ENCODE measurements around the gene SLC2A8. TPM values are rescaled to one million over a fixed set of nuclear protein-coding genes. Genes with fewer than 3 reads are reported as not detected.

The SLC2A8 gene
- total RNA-seq, 1 donor from 2014 or later = 9.0 TPM

DNA sequence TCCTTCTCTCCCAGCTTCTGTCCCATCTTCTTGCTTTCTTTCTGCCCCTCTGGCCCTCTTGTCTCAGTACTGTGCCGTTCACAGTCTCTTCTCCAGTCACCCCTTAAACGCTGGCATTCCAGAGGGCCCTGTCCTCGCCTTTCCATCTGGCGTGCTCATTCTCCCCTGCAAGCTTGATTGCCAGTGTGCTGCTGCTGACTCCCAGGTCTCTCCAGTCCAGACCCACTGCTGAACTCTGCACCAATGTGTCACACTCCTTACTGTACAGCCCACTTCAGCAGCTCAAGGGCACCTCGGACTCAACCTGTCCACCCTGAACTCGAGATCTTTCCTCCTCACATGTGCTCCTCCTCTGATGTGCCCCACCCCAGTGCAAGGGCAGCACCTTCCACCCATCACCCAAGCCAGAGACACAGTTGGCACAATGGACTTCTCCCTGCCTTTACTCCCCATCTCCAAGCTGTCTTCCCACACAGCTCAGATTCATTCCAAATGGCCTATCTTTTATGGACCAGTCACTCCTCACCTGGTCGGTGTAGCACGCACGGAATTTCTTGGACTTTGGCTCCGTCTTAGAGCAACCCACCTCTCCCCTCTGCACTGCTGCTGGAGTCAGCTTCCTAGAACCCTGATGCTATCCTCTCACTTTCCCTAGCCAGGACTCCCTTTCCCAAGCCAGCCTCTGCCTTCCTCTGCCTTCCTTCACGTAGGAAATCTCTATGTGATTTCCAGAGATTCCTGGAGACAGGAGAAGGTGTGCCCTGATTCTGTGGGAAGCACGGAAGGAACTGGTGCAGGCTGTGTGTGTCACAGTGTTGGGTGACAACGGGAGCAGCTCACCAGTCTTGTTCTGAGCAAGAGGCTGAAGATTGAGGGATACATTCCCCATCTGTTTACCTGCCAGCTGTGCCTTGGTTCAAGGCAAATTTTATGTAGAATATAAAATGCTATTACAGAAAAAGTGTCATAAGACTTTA, 26.0 kb upstream of the SLC2A8 start:
- FAIRE-seq (no peak), DNase-seq (ENCODE audit: low spot score in 2 of 2) (no peak)

DNA sequence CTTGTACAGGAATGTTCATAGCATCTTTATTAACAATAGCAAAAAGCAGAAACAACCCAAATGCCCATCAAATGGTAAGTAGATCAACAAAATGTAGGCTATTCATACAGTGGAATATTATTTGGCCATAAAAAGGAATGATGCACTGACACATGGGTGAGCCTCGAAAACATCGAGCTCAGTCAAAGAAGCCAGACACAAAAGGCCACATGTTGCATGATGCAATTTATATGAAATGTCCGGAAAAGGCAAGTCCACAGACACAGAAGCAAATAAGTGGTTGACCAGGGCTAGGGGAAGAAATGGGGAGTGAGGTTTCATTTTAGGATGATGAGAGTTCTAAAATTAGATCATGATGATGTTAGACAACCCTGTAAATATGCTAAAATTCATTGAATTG, 16.5 kb upstream of the SLC2A8 start:
- no peak for FAIRE-seq
- DNase-seq (ENCODE audit: low spot score in 2 of 2) = no peak

DNA sequence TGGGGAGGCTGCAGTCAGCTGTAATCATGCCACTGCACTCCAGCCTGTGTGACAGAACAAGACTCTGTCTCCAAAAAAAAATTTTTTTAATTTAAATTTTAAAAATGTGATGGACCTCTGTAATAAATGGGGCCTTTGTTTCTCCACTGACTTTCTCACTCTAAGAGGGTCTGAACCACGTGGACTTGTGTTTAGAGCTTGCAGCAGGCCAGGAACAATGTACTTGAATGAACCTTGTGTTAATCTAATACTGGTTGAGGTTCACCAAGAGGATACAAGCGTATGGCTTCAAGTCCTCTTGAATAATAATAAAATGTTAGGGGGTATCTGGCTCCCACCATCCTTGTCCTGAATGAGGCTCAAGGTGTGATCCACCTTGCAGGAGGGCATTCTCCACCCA, 14.4 kb upstream of the SLC2A8 start:
- DNase-seq (ENCODE audit: low spot score in 2 of 2) = no peak
- FAIRE-seq = no peak

DNA sequence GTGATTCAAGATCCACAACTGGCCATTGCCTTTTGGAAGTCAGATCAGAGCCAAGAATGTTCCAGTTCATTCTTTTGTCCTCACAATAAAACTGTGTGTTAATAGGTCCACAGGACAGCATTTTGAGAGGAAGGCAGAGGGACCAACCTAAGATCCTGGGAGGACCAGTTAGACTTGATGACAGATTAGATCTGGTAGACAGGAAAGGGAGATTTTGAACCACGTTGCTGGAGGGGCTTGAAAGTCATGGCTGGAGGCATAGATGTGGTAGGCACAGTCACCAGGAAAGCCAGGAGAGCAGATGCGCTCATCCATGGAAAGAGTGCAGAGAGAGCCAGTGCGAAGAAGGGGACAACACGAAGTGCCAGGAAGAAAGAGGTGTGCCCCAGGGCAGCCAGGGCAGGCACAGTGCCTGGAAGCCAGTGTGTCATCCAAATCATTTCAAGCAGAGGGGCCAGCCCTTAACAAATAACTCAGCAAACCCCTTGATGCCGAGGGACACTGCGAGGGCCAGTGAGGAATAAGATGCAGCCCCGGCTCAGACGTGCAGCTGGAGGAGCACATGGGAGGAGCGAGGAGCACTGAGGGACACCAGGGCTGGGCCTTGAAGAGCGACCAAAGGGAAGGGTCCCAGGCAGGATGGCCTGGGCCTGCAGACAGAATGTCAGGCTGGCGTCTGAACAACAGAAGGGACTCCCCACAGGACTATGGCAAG, 12.8 kb upstream of the SLC2A8 start:
- FAIRE-seq (no peak), DNase-seq (ENCODE audit: low spot score in 2 of 2) (no peak)

DNA sequence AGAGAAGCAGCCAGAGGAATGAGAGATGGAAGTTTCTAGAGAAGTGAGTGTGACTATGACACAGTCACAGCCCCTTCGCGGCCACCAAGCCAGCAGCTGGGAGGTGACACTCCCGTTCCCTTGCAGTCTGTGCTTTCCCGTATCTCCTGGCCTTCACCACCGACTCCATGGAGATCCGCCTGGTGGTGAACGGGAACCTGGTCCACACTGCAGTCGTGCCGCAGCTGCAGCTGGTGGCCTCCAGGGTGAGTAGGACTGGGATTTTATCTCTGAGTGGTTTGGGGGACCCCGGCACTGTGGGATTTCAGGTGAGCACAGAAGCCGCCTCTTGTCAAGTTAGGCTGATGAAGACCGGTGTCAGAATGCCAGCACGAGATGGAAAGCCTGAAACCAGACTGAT, 12.1 kb upstream of the SLC2A8 start:
- no peak for DNase-seq (ENCODE audit: low spot score in 2 of 2)

DNA sequence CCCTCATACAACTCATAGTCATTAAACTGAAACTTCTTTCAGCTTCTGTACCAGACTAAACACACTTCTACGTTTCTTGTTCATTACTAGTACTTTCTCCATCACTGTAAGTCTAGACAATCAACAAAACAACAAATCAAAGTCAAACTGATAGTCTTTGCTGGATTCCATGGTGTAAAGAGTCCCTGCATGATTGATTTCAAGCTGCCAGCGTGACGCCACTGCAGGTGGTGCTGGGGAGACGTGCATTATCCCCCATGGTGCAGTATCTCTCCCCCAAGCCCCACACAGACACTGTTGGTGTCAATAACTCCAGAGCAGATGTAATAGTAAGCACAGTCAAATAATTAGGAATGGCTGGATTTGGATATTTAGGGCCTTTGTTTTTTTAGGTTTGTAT, 10.7 kb upstream of the SLC2A8 start:
- FAIRE-seq = no peak
- no peak for DNase-seq (ENCODE audit: low spot score in 2 of 2)

More for the DNA sequence above, 12.1 kb upstream of the SLC2A8 start:
- FAIRE-seq = no peak

DNA sequence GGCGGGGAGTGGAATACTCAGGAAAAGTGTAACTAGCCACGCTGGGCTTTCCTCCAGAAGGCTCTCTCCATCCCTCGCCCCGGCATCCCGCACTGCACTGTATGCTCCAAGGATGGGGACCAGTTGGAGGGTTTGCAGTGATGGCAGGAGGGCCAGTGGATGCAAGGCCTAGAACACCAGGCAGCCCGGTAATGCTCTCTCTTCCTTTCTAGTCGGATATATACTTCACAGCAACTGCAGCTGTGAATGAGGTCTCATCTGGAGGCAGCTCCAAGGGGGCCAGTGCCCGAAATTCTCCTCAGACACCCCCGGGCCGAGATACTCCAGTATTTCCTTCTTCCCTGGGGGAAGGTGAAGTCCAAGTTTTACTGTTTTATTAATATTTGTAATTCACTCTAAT, 10.0 kb upstream of the SLC2A8 start:
- FAIRE-seq (no peak), DNase-seq (ENCODE audit: low spot score in 2 of 2) (no peak)

DNA sequence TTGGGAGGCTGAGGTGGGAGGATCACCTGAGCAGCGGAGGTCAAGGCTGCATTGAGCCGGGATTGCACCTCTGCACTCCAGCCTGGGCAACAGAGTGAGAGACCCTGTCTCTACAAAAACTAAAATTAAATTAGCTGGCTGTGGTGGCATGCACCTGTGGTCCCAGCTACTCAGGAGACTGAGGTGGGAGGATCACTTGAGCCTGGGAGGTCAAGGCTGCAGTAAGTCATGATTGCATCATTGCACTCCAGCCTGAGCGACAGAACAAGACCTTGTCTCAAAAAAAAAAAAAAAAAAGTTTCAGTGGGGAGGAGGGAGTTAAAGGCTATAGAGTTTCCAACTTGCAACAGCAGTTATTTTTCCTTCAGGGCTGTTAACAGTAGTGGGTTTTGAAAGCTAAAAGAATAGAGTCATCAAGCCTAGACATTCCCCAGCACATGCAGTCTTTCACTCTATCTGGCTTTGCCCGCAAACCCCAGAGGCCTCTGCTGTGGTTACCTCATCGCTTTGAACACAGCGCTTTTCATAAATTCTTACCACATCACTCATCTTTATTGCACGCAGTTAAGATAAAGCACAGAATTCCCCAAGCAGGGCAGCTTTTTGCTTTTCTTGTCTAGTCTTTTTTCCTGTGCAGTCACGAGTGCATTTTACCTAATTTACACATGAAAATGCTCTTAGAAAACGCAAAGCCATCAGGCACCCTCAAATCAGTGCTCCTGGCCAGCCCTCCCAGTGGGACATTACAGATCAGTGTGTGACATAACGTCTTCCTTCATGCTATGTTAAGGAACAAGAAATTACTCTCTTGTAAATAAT, 8.7 kb upstream of the SLC2A8 start:
- DNase-seq (ENCODE audit: low spot score in 2 of 2) (no peak), FAIRE-seq (no peak)

DNA sequence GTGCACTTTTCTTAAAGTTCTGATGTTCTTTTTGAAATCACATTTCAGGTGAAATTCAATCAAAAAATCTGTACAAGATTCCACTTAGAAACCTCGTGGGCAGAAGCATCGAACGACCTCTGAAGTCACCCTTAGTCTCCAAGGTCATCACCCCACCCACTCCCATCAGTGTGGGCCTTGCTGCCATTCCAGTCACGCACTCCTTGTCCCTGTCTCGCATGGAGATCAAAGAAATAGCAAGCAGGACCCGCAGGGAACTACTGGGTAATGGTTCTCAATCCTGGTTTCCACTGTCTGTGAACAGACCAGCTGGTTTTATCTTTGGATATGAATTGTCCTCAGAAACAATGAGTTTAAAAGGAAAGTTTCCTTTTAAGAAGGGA, 8.1 kb upstream of the SLC2A8 start:
- DNase-seq (ENCODE audit: low spot score in 2 of 2) (no peak), FAIRE-seq (no peak)

DNA sequence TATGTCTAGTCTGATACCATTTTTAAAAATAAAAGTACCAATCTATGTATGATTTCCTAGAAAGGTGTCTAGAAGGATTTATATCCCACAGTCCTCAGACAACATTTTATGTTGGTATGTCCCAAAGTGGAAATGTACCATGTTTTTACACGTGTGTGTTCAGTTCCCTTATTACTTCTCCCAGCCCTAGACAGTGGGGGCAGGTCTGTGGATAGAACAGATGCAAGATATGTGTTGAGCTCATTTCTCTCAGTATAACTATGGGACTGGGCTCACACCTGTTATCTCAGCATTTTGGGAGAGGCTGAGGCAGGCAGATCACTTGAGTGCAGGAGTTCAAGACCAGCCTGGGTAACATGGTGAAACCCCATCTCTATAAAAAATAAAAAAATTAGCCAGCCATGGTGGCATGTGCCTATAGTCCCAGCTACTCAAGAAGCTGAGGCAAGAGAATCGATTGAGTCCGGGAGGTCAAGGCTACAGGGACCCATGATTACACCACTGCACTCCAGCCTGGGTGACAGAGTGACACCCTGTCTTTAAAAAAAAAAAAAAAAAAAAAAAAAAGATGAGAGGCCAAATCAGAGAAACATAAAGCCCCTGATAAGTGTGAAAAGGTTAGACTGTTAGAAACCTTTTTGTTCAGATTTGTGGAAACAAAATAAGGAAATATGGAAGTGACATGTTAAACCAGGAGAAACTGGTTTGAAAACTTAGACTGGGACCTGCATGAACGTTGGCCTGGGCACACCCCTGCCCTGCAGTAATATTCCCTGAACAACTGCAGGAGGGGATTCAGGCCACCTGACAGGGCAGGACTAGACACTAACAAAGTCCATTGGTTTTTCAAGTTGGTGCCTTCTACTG, 7.4 kb upstream of the SLC2A8 start:
- no peak for DNase-seq (ENCODE audit: low spot score in 2 of 2)
- FAIRE-seq = no peak

DNA sequence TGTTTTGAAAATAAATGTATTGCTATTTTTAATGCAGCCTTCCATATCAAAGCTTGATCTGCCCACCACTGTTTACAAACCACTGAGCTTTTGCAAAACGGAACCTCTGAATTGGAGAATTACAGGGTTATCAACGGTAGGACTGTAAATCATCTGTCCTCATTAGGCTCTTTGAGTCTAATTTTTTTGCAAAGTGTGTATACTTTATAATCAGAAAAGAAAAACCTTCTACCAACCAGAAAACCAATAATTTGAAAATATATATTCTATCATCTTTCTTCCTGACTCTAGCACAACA, 6.8 kb upstream of the SLC2A8 start:
- DNase-seq (ENCODE audit: low spot score in 2 of 2) (no peak), FAIRE-seq (no peak)

DNA sequence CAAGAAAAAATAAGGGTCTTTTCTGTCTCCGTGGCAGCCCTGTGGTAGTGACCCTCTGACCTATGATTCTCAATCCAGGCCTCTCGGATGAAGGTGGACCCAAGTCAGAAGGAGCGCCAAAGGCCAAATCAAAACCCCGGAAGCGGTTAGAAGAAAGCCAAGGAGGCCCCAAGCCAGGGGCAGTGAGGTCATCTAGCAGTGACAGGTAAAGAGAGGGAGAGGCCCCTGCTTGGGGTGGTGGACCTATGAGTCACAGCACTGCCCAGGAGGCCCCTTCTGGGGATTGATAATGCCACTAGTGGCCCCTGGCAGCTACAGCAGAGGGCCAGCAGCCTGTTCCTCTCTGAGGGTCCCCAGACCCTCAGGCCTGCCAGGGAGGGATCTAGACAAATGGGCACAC, 6.4 kb upstream of the SLC2A8 start:
- no peak for FAIRE-seq
- no peak for DNase-seq (ENCODE audit: low spot score in 2 of 2)

DNA sequence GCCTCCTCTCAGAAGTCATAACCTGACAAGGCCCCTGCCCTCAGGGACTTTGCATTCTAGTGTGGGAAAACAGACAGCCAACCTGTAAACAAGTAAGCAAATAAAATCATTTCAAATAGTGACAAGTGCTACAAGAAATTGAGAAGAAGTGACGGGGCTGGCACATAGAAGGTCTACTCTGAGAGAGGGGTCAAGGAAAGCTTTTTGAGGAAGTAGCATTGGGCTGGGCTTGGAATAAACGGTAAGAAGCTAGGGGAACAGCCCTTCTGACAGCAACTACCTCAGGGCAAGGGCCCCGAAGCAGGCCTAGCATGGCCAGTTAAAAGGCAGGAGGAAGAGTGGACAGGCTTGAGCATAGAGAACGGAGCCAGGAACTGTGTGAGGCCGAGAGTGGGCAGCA, 4.8 kb upstream of the SLC2A8 start:
- FAIRE-seq (no peak), DNase-seq (ENCODE audit: low spot score in 2 of 2) (no peak)

DNA sequence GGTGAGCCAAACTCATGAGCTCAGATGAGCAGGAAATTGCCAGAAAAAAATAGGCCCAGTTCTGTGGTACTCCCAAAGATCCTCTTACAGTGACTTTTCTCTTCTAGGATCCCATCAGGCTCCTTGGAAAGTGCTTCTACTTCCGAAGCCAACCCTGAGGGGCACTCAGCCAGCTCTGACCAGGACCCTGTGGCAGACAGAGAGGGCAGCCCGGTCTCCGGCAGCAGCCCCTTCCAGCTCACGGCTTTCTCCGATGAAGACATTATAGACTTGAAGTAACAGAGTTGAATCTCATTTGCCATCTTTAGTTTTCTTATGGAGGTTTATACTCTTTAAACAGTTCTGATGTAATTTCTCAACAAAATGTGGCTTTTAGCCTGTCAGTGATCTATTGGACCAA, 4.0 kb upstream of the SLC2A8 start:
- FAIRE-seq (no peak), DNase-seq (ENCODE audit: low spot score in 2 of 2) (no peak)

DNA sequence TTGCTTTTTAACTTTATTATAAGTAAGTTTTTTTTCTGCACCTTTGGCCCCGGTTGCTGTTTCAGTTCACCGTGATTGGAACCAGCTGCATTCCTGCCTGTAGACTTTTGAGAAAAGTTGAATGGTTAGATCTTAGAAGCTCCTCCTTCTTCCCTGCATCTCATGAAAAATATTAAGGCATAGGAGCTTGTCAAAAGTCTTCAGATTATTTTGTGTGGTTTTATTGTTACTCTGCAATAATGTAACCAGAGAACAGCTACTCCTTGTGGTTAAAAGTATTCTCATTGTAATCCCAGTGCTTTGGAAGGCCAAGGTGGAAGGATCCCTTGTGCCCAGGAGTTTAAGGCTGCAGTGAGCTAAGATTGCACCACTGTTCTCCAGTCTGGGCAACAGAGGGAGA, 3.3 kb upstream of the SLC2A8 start:
- FAIRE-seq (no peak), DNase-seq (ENCODE audit: low spot score in 2 of 2) (no peak)

DNA sequence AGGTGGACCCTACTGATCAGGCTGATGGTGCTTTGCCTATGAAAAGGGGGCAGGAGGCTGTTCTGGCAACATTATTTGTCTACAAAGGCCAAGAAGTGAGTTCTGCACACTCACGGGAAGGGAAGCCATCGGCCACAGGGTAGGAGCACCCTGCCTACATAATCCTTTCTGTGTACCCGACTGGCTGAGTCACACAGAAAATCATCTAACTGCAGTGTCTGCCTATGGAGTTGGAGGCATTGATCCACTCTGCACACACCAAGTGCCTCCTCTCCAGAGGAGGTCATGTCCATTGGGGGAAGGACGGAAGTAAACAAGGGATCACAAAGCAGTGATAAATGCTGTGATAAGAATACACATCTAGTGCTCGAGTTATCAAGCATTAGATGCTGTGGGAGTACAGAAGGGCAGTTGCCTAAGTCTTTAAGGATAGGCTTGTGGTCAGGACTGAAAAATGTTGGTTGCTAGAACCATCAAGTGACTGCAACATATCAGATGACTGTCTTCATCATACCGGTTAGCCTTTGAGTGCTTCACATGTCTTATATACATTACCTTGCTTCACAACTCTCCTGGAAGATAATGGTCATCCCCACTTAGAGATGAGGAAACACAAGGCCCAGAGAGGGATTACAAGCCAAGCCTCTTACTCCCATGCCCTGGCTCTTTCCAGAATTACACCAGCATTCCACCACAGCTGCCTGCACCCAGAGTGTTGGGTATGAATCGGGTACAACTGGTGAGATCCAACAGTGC, 1.3 kb upstream of the SLC2A8 start:
- no peak for DNase-seq (ENCODE audit: low spot score in 2 of 2)
- no peak for FAIRE-seq

DNA sequence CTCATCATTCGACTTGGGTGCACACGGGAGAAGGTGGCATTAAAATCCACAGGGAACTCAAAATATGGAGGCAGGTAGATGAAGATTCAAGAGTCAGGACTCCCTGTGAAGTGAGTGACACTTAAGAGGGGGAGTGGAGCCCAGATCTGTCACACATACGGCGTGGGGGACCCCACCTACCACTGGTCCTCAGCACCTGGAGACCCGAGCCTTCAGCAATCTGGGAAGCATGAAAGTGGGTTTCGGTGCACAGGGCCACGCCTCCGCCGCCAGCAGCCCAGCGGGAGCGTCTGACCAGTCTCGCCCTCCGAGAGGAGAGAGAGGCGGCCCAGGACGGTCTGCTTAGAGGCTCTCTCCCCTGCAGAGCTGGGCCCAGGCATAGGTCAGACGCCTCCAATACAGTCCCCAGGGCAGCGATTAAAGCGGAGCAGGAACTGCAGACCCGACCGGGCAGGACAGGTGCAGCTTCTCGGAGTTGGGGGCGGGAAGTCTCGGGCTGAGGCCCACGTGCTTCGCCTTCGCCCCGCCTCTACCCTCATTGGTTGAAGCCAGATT, 639 bp upstream of the SLC2A8 start:
- no peak for FAIRE-seq

DNA sequence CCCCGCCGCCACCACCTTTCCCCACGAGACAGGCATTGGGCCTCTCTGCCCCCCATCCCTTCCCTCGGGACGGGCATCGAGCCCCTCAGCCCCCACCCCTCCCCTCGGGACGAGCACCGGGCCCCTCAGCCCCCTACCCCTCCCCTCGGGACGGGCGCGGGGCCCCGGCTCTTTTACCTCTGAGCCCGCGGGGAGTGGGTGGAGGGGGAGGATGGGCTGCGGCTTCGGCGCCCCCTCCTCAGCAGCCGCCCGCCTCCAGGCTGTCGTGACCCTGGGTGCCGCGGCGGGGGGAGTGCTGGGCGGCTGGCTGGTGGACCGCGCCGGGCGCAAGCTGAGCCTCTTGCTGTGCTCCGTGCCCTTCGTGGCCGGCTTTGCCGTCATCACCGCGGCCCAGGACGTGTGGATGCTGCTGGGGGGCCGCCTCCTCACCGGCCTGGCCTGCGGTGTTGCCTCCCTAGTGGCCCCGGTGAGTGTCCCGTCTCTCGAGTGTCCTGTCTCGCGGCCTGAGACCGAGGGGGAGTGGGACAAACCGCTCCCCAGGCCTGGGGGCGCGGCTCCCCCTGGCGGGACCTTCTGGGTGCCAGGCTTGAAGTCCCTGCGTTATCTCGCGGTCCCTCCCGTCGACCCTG, 791 bp downstream of the SLC2A8 start:
- FAIRE-seq (no peak), DNase-seq (ENCODE audit: low spot score in 2 of 2) (no peak)

More for the DNA sequence above, 639 bp upstream of the SLC2A8 start:
- DNase-seq (ENCODE audit: low spot score in 2 of 2) = no peak

DNA sequence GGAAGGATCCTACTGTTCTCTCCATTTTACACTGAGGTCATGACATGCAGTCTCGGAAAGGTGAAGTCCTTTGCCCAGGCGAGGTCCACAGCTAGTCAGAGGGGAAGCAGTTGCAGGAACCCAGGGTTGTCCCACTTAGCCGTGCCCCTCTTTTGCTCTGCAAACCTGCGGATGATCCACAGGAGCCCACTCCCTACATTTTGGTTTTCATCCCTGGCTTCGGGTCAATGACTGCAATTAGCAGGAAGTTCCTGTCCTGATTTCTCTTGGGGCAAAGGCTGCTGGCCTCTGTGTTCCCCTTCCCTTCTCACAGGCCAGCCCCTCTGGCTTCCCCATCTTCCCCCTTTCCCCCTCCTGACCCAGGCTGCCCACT, 1.3 kb downstream of the SLC2A8 start:
- DNase-seq (ENCODE audit: low spot score in 2 of 2) (no peak), FAIRE-seq (no peak)

Data from frontal cortex (tissue), 4 donors.